Stimulated activated CD8-positive, alpha-beta memory T cell treated with anti-CD3 and anti-CD28 coated beads, Interleukin-4, amount 100 ng/mL, for 1 hour (primary cell): ENCODE data around the gene CFAP251.

Experiments
- DNase-seq, 2 donors: peaks; one replicate each; pipeline ENCODE4 v3.0.0-alpha.2; 2020; ENCODE audit warnings: low read depth in 2 of 2, low spot score in 1 of 2

The CFAP251 gene

DNA sequence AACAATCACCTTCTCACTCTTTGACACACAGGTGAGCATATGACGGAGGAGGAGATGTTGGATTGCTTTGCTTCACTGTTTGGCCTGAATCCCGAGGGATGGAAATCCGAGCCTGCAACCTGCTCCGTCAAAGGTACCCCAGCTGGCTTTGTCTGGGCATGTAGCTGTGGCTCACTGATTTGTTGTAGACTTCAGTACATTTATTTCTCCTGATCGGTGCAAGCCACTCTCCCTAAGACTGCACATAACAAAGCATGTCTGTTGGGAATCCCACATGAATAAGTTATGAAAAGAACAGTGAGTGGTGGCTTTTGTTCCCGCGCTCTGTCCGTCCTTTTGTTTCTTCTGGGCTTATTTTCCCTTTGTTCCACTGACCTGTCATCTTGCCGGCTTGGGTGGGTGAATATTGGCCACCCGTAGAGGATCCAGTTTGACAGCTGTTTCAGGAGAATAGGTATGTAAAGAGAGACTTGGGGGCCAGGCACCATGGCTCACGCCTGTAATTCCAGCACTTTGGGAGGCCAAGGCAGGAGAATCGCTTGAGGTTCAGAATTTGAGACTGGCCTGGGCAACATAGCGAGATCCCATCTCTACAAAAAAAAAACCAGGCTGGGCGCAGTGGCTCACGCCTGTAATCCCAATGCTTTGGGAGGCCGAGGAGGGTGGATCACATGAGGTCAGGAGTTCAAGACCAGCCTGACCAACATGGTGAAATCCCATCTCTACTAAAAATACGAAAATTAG is 83.2 kb downstream of the CFAP251 start:
- DNase-seq, result no peak

DNA sequence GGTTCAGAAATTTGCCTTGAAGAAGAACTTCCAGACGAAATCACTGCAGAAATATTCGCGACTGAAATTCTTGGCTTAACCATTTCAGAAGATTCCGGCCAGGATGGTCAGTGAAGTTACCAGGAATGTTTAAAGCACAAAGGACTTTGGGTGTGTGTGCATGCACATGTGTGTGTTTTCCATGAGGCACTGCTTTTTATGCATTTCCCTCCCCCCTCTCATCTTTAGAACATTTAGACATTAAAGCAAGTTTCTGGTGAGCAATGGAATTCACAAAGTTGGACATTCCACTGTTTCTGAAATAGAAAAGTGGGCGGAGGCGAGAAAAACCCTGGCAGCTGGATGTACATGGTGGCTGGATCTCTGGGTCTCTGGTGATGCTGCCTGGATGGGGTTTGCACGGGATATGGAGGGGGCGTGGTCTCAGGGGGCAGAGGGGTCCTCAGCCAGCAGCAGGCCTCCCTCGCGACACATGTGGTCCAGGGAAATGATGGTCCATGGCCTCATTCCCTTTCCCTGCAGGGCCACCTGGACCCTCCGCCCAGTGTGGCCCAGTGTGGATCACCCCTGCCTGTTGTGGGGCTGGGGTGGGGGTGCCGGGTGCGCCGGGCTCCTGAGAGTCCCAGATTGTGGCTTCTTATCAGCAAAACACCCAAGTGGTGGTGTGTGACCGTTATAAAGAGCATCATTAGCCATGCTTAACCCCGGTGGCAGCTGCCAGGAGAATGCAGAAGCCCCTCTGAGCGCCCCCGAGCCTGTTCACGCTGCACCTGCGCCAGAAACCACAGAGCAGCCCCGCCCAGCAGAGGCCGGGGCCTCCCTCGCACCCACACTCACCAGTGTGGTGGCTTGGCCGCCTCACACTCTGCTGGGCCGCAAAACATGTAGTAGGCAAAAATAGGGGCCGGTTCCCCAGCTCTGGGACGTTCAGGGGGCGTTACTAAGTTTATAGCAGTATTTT is 85.5 kb downstream of the CFAP251 start:
- no peak for DNase-seq

- DNase-seq, result no peak
Measured at GRCh38 chr12:122004633-122005071, 86.3 kb downstream of the CFAP251 start.

- DNase-seq, result no peak
Measured at GRCh38 chr12:122005252-122005776, 86.9 kb downstream of the CFAP251 start.

- no peak for DNase-seq
Measured at GRCh38 chr12:122006186-122006926, 88.0 kb downstream of the CFAP251 start.

DNA sequence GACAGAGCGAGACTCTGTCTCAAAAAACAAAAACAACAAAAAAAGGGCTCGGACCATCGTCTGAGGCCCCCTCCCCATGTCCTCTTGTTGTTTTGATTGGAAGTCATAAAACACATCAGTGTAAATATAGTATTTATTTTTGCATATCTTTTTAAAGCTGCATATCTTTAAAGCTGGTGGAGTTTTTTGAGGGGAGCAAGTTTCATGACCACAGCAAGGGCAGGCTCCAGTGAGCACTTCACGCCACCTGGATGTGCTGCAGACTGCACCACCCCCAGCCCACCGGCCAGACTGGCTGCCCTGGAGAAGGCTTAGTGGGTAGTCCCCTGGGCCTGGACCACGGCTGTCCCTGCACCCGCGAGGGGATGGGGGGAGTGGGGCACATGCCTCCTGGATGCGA is 91.3 kb downstream of the CFAP251 start:
- DNase-seq, result no peak

GRCh38 chr12:122012184-122012583 is 93.8 kb downstream of the CFAP251 start:
- no peak for DNase-seq

DNA sequence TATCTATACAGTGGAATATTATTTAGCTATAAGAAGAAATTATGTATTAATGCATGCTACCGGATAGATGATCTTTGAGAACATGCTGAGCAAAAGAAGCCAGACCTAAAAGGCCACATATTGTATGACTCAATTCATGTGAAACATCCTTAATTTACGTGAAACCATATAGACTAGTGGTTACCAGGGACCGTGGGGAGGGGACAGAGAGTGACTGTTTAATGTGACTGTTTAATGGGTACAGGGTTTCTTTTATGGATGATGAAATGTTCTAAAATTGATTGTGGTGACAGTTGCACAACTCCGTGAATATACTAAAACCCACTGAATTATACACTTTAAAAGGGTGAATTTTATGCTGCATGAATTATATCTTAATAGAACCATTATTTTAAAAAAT is 94.7 kb downstream of the CFAP251 start:
- DNase-seq, result no peak

DNA sequence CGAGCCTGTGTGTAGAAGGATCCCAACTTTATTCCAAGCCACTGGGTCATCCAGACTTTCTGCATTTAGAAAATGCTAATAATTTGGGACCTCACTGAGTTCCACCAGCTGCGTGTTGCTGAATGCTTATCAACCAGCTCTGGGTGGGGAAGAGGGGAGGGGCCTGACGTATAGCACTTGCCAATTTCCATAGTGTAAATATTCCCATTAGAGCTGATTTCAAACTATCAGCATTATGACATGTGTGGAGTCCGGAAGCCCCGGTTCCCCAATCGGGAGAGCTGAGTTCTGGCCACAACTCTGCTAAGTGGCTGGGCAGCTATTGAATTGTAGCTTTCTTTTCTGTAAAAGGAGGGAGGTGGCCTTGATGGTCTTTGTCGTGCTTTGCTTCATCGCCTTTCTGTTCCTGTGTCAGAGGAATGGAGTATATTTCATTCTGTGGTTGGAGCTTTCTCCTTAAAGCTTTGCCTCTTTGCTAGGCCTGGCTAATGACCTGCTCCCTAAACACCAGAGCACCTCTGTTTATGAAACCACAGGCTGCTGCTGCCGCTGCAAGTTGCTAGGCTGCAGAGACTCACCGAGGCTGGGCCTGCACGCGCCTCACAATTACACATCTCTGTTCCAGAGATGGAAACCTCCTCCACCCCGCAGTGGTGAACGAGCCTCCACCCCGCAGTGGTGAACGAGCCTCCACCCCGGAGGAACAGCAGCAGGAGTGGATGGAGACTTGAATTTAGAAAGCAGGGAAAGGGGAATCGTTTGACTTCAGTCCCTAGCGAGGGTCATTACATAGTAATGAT is 95.6 kb downstream of the CFAP251 start:
- no peak for DNase-seq

DNA sequence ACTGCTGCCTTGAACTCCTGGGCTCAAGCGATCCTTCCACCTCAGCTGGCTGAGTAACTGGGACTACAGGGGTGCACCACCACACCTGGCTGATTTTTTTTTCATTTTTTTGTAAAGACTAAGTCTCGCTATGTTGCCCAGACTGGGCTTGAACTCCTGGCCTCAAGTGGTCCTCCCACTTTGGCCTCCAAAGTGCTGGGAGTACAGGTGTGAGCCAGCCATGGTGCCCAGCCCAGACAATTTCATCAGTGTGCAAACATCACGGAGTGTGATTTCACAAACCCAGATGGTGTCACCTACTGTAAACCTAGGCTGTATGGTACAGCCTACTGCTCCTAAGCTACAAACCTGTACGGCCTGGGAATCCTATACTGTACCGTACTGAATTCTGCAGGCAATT is 96.4 kb downstream of the CFAP251 start:
- DNase-seq, result no peak

- no peak for DNase-seq
Measured at GRCh38 chr12:122018457-122018856, 100.1 kb downstream of the CFAP251 start.

DNA sequence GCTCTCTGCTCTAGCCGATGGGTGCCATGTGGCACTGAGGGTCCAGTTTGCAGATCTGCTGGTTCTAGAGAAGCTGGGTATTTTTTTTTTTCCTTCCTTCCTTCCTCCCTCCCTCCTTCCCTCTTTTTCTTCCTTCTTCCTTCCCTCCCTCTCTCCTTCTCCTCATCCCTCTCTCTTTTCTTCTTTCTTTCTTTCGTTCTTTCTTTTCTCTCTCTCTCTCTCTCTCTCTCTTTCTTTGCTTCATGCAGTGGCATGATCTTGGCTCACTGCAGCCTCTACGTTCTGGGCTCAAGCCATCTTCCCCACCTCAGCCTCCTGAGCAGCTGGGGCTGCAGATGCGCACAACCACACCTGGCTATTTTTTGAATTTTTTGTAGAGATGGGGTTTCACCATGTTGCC is 100.5 kb downstream of the CFAP251 start:
- DNase-seq, result no peak

DNA sequence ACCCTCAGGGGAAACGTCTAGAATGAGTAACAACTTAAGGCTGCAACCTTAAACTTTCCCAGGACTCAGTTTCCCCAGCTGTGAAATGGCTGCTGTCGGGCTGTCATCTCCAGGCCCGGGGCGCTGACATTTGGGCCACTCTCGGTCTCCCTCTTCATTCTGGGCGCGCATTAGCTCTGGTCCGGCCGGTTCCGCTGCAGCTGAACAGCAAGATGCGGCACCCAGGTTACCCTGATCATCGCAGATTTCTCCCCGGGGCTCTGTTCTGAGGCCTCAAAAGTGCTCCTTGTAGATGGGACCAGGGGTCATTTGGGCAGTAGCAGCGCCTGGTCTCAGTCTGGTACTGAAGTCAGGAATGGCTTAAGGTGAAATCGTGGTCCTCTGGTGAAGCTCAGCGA is 102.4 kb downstream of the CFAP251 start:
- DNase-seq, result no peak

GRCh38 chr12:122021193-122021821 is 102.9 kb downstream of the CFAP251 start:
- DNase-seq, result no peak

DNA sequence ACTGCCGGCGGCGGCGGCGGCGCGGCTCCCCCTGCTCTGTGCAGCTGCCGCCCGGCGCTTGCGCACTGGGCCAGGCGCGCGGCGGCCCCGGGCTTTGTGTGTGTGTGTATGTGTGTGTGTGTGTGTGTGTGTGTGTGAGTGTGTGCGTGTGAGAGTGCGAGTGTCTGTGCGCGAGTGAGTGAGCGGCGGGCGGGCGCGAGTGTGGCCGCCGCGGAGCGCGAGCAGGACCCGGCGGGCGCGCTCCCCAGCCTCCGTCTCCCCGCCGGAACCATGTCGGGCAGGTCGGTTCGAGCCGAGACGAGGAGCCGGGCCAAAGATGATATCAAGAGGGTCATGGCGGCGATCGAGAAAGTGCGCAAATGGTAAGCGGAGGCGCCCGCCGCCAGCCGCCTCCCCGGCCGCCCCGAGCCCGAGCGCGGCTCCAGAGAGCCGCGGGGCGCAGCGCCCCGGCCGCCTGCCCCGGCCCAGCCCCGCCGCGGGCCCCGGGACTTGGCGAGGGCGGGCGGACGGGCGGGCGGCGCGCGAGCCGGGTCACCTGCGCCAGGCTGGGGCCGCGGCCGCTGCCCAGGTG is 103.5 kb downstream of the CFAP251 start, which contains the start of gene BCL7A:
Gene BCL7A (plus strand): TSS at position 63 of the 571 bp plus-strand sequence. CDS start 208 bp downstream, at position 271.
- DNase-seq, result no peak

DNA sequence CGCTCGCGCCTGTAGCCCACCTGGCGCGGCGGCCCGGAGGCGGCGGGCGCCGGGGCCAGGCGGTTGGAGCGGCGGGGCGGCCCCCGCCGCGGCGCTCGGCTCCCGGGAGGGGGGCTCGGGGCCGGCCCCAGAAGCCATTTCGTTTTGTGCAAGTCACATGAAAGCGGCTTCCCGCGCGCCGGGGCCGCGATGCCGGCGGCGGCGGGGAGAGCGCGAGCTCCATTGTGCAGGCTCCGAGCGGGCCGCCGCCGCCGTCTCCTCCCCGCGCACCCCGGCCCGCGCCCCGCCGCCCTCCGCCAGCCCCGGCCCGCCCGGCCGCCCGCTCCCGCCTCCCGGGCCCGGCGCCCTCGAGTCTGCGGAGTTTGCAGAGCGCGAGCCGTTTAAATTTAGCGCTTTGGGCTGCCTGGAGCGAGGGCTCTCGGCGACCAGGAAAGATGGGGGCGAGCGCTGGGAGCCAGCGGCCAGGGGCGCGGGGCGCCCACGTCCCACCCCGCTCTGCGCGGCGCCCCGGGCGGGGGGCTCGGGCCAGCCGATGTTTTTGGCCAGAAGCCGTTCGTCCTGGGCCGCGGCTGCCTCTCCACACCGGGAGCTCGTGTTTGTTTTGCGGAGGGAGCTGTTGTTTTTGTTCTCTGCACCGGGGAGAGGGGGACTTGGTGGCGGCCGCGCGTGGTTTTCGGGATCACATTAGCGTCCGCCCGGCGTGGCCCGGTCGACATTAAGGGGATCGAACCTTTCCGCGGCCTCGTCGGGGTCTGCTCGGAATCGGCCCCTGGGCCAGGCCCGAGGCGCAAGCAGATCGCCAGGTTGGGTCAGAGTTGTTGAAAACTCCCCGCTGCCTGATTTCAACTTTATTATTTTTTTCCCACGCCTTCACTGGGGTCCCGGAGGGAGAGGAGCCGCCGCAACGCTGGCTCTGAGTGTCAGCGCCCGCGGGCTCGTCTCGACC is 104.3 kb downstream of the CFAP251 start:
- no peak for DNase-seq

DNA sequence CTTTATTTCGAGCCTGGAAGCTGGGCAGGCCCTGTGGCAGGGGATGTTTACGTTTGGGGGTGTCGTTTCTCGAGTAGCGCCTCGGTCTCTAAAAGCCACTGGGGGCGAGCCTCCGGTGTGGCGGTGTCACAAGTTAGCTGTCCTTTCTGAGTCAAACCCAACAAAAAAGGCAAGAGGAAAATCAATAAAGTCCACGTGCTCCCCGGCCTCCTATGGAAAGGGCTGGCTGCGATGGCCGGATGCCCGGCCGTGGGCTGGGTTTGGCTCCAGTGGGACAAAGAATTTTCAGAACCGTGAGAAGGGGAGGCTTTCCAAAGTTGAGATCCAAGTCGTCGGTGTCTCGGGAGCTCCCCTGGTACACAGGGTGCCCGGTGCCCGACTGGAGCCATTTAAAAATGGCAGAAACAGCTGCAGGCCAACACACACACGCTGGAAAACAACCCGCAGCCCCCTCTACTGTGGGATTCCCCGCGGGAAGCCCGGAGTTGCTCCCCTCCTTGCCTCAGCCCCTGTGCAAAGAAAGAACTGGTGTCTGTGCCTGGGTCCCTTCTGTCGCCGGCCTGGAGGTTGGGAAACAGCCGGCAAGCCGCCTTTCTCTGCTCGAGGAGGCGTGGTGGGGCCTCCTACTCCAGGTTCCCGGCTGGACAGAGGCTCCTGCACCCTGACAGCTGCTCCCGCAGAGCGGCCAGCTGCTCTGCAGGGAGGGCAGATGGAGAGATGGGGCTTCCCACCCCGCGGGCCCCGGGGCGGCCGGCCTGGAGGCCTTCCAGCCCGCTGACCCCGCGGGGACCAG is 105.1 kb downstream of the CFAP251 start:
- no peak for DNase-seq
